Common myeloid progenitor, CD34-positive (primary cell): ENCODE measurements around the gene EPN3.

Experiments
- CTCF ChIA-PET: fragments of 350-600 bp; sonication (Branson Sonifier 250); formaldehyde crosslinking; loops from one replicate; lab custom pipeline; 2021; ENCODE audit warnings: antibody characterized with exemption; lab: Charles Lee
- POLR2A ChIA-PET: fragments of 350-600 bp; sonication (Branson Sonifier 250); formaldehyde crosslinking; loops from one replicate; lab custom pipeline; 2021; ENCODE audit warnings: antibody characterized with exemption; lab: Charles Lee
- DNase-seq, 3 donors: peaks; one replicate each; pipeline versions ENCODE4 v3.0.0 to v3.0.0-alpha.2; 2013
- H3K27ac ChIP-seq, 2 experiments: 1 replicate in 1 of 2; 2 replicates in 1 of 2; pipeline ENCODE4 v1.7.0; 2013; ENCODE audit warnings: inconsistent platforms in 2 of 2, low read length in 2 of 2, mild to moderate bottlenecking in 2 of 2, low read depth in 1 of 2, moderate library complexity in 1 of 2; ENCODE audit not compliant: severe bottlenecking in 2 of 2, insufficient read depth in 1 of 2, poor library complexity in 1 of 2
- H3K27me3 ChIP-seq, 5 experiments: replicated peaks in 2 of 5; 1 replicate in 3 of 5; 2 replicates in 2 of 5; pipeline versions ENCODE4 v1.6.1 to v1.7.0; 2013; ENCODE audit warnings: low read length in 4 of 5, mild to moderate bottlenecking in 2 of 5, moderate library complexity in 2 of 5, inconsistent platforms in 1 of 5; ENCODE audit not compliant: insufficient read depth in 5 of 5, control insufficient read depth in 4 of 5
- H3K36me3 ChIP-seq, 4 experiments: 1 replicate in 2 of 4; 2 replicates in 2 of 4; pipeline versions ENCODE4 v1.6.1 to v1.7.0; 2013; ENCODE audit warnings: low read length in 3 of 4, control low read depth in 1 of 4, mild to moderate bottlenecking in 1 of 4; ENCODE audit not compliant: control insufficient read depth in 4 of 4, insufficient read depth in 4 of 4
- H3K4me1 ChIP-seq, 4 experiments: 1 replicate in 3 of 4; 2 replicates in 1 of 4; pipeline versions ENCODE4 v1.6.1 to v1.7.1; 2013; ENCODE audit warnings: low read length in 3 of 4, mild to moderate bottlenecking in 3 of 4, control low read depth in 1 of 4, inconsistent platforms in 1 of 4, moderate library complexity in 1 of 4; ENCODE audit not compliant: control insufficient read depth in 4 of 4, insufficient read depth in 4 of 4; ENCODE audit errors: control extremely low read depth in 1 of 4
- H3K4me3 ChIP-seq, 7 experiments: 1 replicate in 4 of 7; 2 replicates in 3 of 7; pipeline versions ENCODE4 v1.5.1 to v1.7.0; 2013; ENCODE audit warnings: mild to moderate bottlenecking in 7 of 7, low read length in 6 of 7, moderate library complexity in 6 of 7, inconsistent platforms in 2 of 7, low read depth in 2 of 7, control low read depth in 1 of 7; ENCODE audit not compliant: insufficient read depth in 4 of 7, control insufficient read depth in 1 of 7; ENCODE audit errors: extremely low read depth in 1 of 7
- H3K9me3 ChIP-seq, 5 experiments: 1 replicate in 4 of 5; 2 replicates in 1 of 5; pipeline versions ENCODE4 v1.6.1 to v1.7.1; 2013; ENCODE audit warnings: low read length in 4 of 5, mild to moderate bottlenecking in 2 of 5, inconsistent platforms in 1 of 5, low read depth in 1 of 5, moderate library complexity in 1 of 5; ENCODE audit not compliant: control insufficient read depth in 4 of 5, insufficient read depth in 2 of 5; ENCODE audit errors: control extremely low read depth in 1 of 5
- WGBS: methylation state at CpG from one replicate; pipeline ENCODE4 v1.1.5; 2013; ENCODE audit not compliant: insufficient coverage; 5-methylcytosine and 5-hydroxymethylcytosine counted together

EPN3 gene

DNA sequence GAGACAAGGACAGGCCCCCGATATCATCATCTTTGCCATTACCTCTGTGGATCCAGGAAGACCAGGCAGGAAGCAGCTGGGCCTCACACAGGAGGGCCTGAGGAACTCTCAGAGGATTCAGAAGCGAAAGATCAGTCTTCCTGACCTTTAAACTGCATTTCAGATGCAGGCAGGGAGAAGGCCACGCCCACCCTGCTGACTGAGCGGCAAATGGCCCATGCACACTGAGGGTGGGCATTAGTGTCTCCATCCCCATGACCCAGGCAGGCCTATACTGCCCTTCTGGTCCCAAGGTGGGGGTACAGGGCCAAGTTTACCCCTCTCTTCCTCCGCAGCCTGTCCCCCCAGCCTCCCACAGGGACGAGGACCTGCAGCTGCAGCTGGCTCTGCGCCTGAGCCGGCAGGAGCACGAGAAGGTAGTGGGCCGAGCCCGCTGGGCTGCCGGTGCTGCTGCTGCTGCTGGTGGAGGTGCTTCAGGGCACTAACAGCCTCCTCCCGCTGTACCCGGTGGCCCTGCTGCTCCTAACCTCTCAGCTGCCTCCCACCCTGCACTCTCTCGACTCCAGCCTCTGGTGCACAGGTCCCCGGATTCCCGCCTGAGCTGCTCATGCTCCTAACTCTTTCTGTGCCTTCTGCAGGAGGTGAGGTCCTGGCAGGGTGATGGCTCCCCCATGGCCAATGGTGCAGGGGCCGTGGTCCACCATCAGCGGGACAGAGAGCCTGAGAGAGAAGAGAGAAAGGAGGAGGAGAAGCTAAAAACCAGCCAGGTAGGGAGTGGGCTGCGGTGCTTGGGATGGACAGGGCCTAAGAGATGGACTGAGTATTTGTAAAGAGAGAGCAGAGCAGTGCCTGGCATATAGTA, 6.2 kb downstream of the EPN3 start:
- CTCF ChIA-PET: interaction anchor here (1.1 kb wide), 1 partner anchor 240 kb away, joined by 3 read pairs; no protein-coding TSS in a partner anchor
- no peak for DNase-seq
- Histone ChIP-seq H3K27ac (no peak overlapping the region), H3K9me3 (no peaks in the 10 kb centered on the region), H3K4me1 (peaks cover 0 to 20% (median 16%) of the 10 kb centered on the region in 4 experiments), H3K4me3 (no peak overlapping the region), H3K27me3 (peaks cover 0 to 12% (median 6%) of the 10 kb centered on the region in 5 experiments), H3K36me3 (no peaks in the 10 kb centered on the region)
- WGBS: 91% methylated on average over 18 of the region's 20 CpGs
- POLR2A ChIA-PET: no interaction called here

DNA sequence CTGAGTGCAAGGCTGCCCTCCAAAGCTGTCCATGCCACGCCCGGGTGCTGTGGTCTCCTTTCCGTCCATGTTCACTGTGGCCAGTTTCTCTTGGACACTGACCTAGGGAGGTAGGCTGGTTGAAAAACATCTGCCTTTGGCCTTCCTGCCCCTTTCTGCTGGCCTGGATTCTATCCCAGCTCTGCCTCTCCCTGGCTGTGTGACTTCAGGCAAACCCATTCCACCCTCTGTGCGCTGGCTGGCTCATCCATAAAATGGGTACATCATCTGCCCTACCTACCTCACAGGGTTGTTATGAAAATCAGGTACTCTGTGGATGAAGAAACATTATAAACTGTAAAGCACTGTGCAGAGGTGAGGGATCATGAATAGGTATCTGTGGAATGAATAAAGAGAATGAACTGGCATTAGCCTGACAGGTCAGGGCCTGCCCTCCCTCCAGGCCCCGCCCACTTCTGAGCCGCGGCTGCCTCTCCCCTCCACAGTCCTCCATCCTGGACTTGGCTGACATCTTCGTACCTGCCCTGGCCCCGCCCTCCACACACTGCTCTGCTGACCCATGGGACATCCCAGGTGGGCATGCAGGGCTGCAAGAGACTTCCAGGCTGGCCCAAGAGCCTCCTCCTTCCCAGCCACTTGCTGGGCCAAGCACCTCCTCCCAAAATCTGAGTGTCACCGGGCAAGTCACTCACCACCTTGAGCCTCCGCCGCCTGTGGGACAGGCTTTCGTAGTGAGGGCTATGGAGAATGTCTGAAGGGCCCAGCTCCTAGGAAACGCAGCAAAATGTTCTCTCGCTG, 7.4 kb downstream of the EPN3 start:
- POLR2A ChIA-PET: no interaction called here
- H3K4me1 ChIP-seq: peaks cover 0 to 13% (median 9%) of the 10 kb centered on the region in 4 experiments
- H3K27me3 ChIP-seq: peaks cover 0 to 2% (median 0%) of the 10 kb centered on the region in 5 experiments
- CTCF ChIA-PET: interaction anchor here (0.5 to 1.1 kb wide), 2 partner anchors 85 to 239 kb away, joined by 3 read pairs; no protein-coding TSS in a partner anchor
- H3K9me3 ChIP-seq: no peaks in the 10 kb centered on the region
- no peak overlapping the region for H3K4me3 ChIP-seq
- H3K27ac ChIP-seq: no peak overlapping the region
- H3K36me3 ChIP-seq: no peaks in the 10 kb centered on the region
- 78% methylated on average over 15 of the region's 15 CpGs for WGBS
- no peak for DNase-seq

GRCh38 chr17:50540560-50541401, 8.2 kb downstream of the EPN3 start:
- H3K4me3 ChIP-seq: no peak overlapping the region
- peaks cover 0 to 13% (median 9%) of the 10 kb centered on the region in 4 experiments for H3K4me1 ChIP-seq
- ChIA-PET CTCF (interaction anchor here (0.7 to 16.6 kb wide), 3 partner anchors 11 to 81 kb away, joined by 4 to 325 read pairs (median 12); no protein-coding TSS in a partner anchor), POLR2A (no interaction called here)
- no peaks in the 10 kb centered on the region for H3K36me3 ChIP-seq
- no peaks in the 10 kb centered on the region for H3K9me3 ChIP-seq
- no peak overlapping the region for H3K27ac ChIP-seq
- H3K27me3 ChIP-seq: peaks cover 0 to 6% (median 0%) of the 10 kb centered on the region in 5 experiments
- over 99% methylated on average over 7 of the region's 11 CpGs for WGBS
- DNase-seq: no peak

- no peak overlapping the region for H3K27ac ChIP-seq
- no peaks in the 10 kb centered on the region for H3K9me3 ChIP-seq
- DNase-seq: no peak
- WGBS: 74% methylated on average over 8 of the region's 9 CpGs
- H3K27me3 ChIP-seq: peaks cover 0 to 6% (median 0%) of the 10 kb centered on the region in 5 experiments
- H3K36me3 ChIP-seq: no peaks in the 10 kb centered on the region
- H3K4me1 ChIP-seq: peaks cover 0 to 13% (median 9%) of the 10 kb centered on the region in 4 experiments
- H3K4me3 ChIP-seq: peak overlapping the region; percentile 37 to 84 (median 65)
- ChIA-PET CTCF (interaction anchor here (1.3 to 16.6 kb wide), 3 partner anchors 8 to 81 kb away, joined by 5 to 325 read pairs (median 12); partner anchors contain the start of gene EPN3), POLR2A (no interaction called here)
These were observed 8.8 kb downstream of the EPN3 start for GRCh38 chr17:50541402-50541715.

GRCh38 chr17:50541716-50542688, 9.5 kb downstream of the EPN3 start:
- POLR2A ChIA-PET: interaction anchor here (0.6 kb wide), 1 partner anchor 72 kb away, joined by 3 read pairs; no protein-coding TSS in a partner anchor
- WGBS: 3% methylated on average over 80 of the region's 82 CpGs
- Histone ChIP-seq H3K4me3 (peak overlapping the region; percentile 37 to 84 (median 65)), H3K4me1 (peaks cover 0 to 17% (median 9%) of the 10 kb centered on the region in 4 experiments), H3K27ac (no peak overlapping the region), H3K27me3 (peaks cover 0 to 6% (median 0%) of the 10 kb centered on the region in 5 experiments), H3K9me3 (no peaks in the 10 kb centered on the region), H3K36me3 (no peaks in the 10 kb centered on the region)
- peak; percentile 54 to 81 (median 78) for DNase-seq
- CTCF ChIA-PET: interaction anchor here (1.0 to 16.6 kb wide), 5 partner anchors 9 to 300 kb away, joined by 3 to 325 read pairs (median 6); partner anchors contain the start of gene EPN3
